GM12878 (cell line): Measurements from ENCODE around the gene UTS2. TPM values are rescaled to one million over a fixed set of nuclear protein-coding genes. Genes with fewer than 3 reads are reported as not detected.

Source experiments
- ATAC-seq: fragments of 200-7000 bp; cut with Tn5 transposase; 3 replicates; pipeline ENCODE4 v1.9.1; 2020; ENCODE audit warnings: mild to moderate bottlenecking, moderate library complexity
- BruUV-seq: library from RNA; stranded (reverse); fragments of 400-500 nt; replicated peaks from 2 replicates; lab custom pipeline; 2021; lab: Mats Ljungman, UMichigan
- CTCF ChIA-PET: fragments of 300-600 bp; sonication (Branson Sonifier 250); formaldehyde crosslinking; extraction: SDS; loops from one replicate; lab custom pipeline; 2021; ENCODE audit warnings: inconsistent platforms; lab: Yijun Ruan, JAX
- POLR2A ChIA-PET: fragments of 350-600 bp; formaldehyde crosslinking; extraction: SDS; loops from one replicate; lab custom pipeline; 2021; ENCODE audit warnings: inconsistent platforms; lab: Charles Lee
- RAD21 ChIA-PET: fragments of 300-600 bp; sonication (Branson Sonifier 250); formaldehyde crosslinking; loops from one replicate; lab custom pipeline; 2023; ENCODE audit warnings: antibody characterized with exemption; ENCODE audit not compliant: unreplicated experiment; lab: Charles Lee
- SMC1A ChIA-PET: fragments of 300-600 bp; sonication (Branson Sonifier 250); formaldehyde crosslinking; loops from one replicate; lab custom pipeline; 2023; ENCODE audit not compliant: unreplicated experiment, uncharacterized antibody; lab: Charles Lee
- DNase-seq: peaks from one replicate; pipeline ENCODE4 v3.0.0-alpha.2; 2011; ENCODE audit warnings: low read depth, low spot score
- FAIRE-seq: peaks from 3 replicates; lab custom pipeline; 2011; peaks lifted over from hg19 to GRCh38; lab: Jason Lieb, UNC
- H2AFZ ChIP-seq: 2 replicates; pipeline ENCODE4 v1.6.0; 2011; ENCODE audit warnings: low read depth, low read length, control low read depth; ENCODE audit not compliant: control insufficient read depth
- H3K27ac ChIP-seq: 2 replicates; pipeline ENCODE4 v1.5.1; 2011; ENCODE audit warnings: control low read depth; ENCODE audit not compliant: control insufficient read depth, insufficient read depth
- H3K27me3 ChIP-seq, 2 experiments: replicated peaks in 1 of 2; 2 replicates each; pipeline versions ENCODE4 v1.6.0 to v1.6.1; 2011; ENCODE audit warnings: low read length in 1 of 2; ENCODE audit not compliant: control insufficient read depth in 2 of 2, insufficient read depth in 2 of 2
- H3K36me3 ChIP-seq, 2 experiments: 2 replicates each; pipeline ENCODE4 v1.5.1; 2011; ENCODE audit warnings: low read length in 1 of 2; ENCODE audit not compliant: control insufficient read depth in 2 of 2, insufficient read depth in 2 of 2
- H3K4me1 ChIP-seq: 2 replicates; pipeline ENCODE4 v1.6.1; 2011; ENCODE audit warnings: mild to moderate bottlenecking, low read length, moderate library complexity, mixed read lengths; ENCODE audit not compliant: control insufficient read depth, insufficient read depth
- H3K4me2 ChIP-seq: 2 replicates; pipeline ENCODE4 v1.6.0; 2011; ENCODE audit warnings: control low read depth; ENCODE audit not compliant: control insufficient read depth, insufficient read depth
- H3K4me3 ChIP-seq: fragments of 200-600 bp; sonication (generic); 2 replicates; pipeline ENCODE4 v1.5.1; 2016
- H3K79me2 ChIP-seq: 2 replicates; pipeline ENCODE4 v1.6.0; 2011; ENCODE audit warnings: low read length; ENCODE audit not compliant: control insufficient read depth, insufficient read depth
- H3K9ac ChIP-seq: 2 replicates; pipeline ENCODE4 v1.8.0; 2011; ENCODE audit warnings: low read length, control low read depth, mixed read lengths; ENCODE audit not compliant: control insufficient read depth, insufficient read depth
- H3K9me3 ChIP-seq: replicated peaks from 3 replicates; pipeline ENCODE4 v1.5.1; 2011; ENCODE audit warnings: mild to moderate bottlenecking, low read length; ENCODE audit not compliant: control insufficient read depth, insufficient read depth
- H4K20me1 ChIP-seq: 2 replicates; pipeline ENCODE4 v1.6.0; 2011; ENCODE audit not compliant: control insufficient read depth, insufficient read depth
- CBFB ChIP-seq: IDR thresholded peaks from 2 replicates; pipeline ENCODE4 v1.6.1; 2016; ENCODE audit warnings: antibody characterized with exemption, low read depth
- CHD1 ChIP-seq: IDR thresholded peaks from 2 replicates; pipeline ENCODE4 v1.6.1; 2012; ENCODE audit warnings: low read depth, low read length, improper control_type of control experiment
- CREB1 ChIP-seq: IDR thresholded peaks from 2 replicates; pipeline ENCODE4 v1.6.1; 2012; ENCODE audit warnings: low read depth, mild to moderate bottlenecking, inconsistent platforms
- ETV6 ChIP-seq, 2 experiments: fragments of 450-650 bp in 1 of 2; IDR thresholded peaks in 1 of 2; conservative IDR thresholded peaks in 1 of 2; 2 replicates each; pipeline ENCODE4 v1.6.1; 2014; ENCODE audit warnings: antibody characterized with exemption in 1 of 2, borderline replicate concordance in 1 of 2, low read depth in 1 of 2, mild to moderate bottlenecking in 1 of 2, moderate library complexity in 1 of 2
- KLF5 ChIP-seq: fragments of 450-650 bp; IDR thresholded peaks from 2 replicates; pipeline ENCODE4 v1.6.1; 2014; ENCODE audit warnings: mild to moderate bottlenecking; ENCODE audit not compliant: partially characterized antibody
- NR2C1 ChIP-seq: fragments of 450-650 bp; IDR thresholded peaks from 2 replicates; pipeline ENCODE4 v1.6.1; 2017; ENCODE audit warnings: antibody characterized with exemption, mild to moderate bottlenecking, moderate library complexity
- POLR2A ChIP-seq: IDR thresholded peaks from 2 replicates; pipeline ENCODE4 v1.6.1; 2011; ENCODE audit warnings: low read depth, mild to moderate bottlenecking, low read length
- POLR2AphosphoS5 ChIP-seq: IDR thresholded peaks from 2 replicates; pipeline ENCODE4 v1.6.1; 2011; ENCODE audit warnings: mild to moderate bottlenecking, low read length, inconsistent platforms
- RAD21 ChIP-seq: IDR thresholded peaks from 2 replicates; pipeline ENCODE4 v1.6.1; 2011; ENCODE audit warnings: mild to moderate bottlenecking, low read depth, low read length, moderate library complexity; ENCODE audit not compliant: insufficient read depth
- SMC3 ChIP-seq: IDR thresholded peaks from 2 replicates; pipeline ENCODE4 v1.6.1; 2011; ENCODE audit warnings: low read length, improper control_type of control experiment, borderline replicate concordance
- ZNF622 ChIP-seq: fragments of 450-650 bp; IDR thresholded peaks from 2 replicates; pipeline ENCODE4 v1.6.1; 2017; ENCODE audit warnings: mild to moderate bottlenecking, inconsistent platforms
- WGBS: methylation state at CpG from one replicate; pipeline ENCODE4 v1.1.6; 2016; ENCODE audit warnings: low lambda C conversion rate; ENCODE audit not compliant: insufficient replicate concordance, insufficient coverage; ENCODE audit errors: missing lambda C conversion rate; 5-methylcytosine and 5-hydroxymethylcytosine counted together
- in situ Hi-C: fragments of 300-500 bp; cut with MboI; formaldehyde crosslinking; loops from 9 replicates; pipeline ENCODE4 v1.14.3; 2018; ENCODE audit warnings: mixed read lengths
- intact Hi-C: fragments of 100-400 bp; cut with micrococcal nuclease; formaldehyde crosslinking; loops from one replicate; pipeline ENCODE4 v1.14.2; 2022; ENCODE audit not compliant: unreplicated experiment
- polyA plus RNA-seq, 11 experiments: library from polyadenylated mRNA; depleted of rRNA in 4 of 11; unstranded in 6 of 11; stranded (reverse) in 5 of 11; fragments of >200 nt; fragmentation: Nextera tagmentation in 4 of 11; fragmentation: Illumina TruSeq in 1 of 11; extraction: Ambion mirVana in 4 of 11; extraction: Trizol in 1 of 11; gene quantifications; 1 replicate in 1 of 11; 2 replicates in 10 of 11; pipeline versions ENCODE4 v1.2.1 to v1.2.3, GENCODE V29; 2011 to 2016; ENCODE audit warnings: inconsistent platforms in 2 of 11, missing spikeins in 2 of 11, low read depth in 1 of 11
- total RNA-seq, 4 experiments: library from RNA; depleted of rRNA in 3 of 4; stranded (reverse); fragments of >200 nt in 3 of 4; fragmentation: Illumina TruSeq in 1 of 4; extraction: Trizol in 1 of 4; gene quantifications; 2 replicates each; pipeline versions ENCODE4 v1.2.1 to v1.2.3, GENCODE V29; 2013 to 2021
- TF ChIP-seq, protein P1 (sequence below): fragments of 450-650 bp; IDR thresholded peaks from 2 replicates; pipeline ENCODE4 v1.6.1; 2017; ENCODE audit warnings: mild to moderate bottlenecking
- TF ChIP-seq, protein P2 (sequence below): IDR thresholded peaks from 2 replicates; pipeline ENCODE4 v1.6.1; 2011; ENCODE audit warnings: low read depth, mild to moderate bottlenecking, low read length, moderate library complexity, borderline replicate concordance; ENCODE audit errors: extremely low read depth
- TF ChIP-seq, protein P3 (sequence below), 3 experiments: IDR thresholded peaks in 2 of 3; conservative IDR thresholded peaks in 1 of 3; 2 replicates each; pipeline ENCODE4 v1.5.1; 2011; ENCODE audit warnings: low read depth in 3 of 3, low read length in 3 of 3, mild to moderate bottlenecking in 3 of 3, control low read depth in 2 of 3, moderate library complexity in 2 of 3, inconsistent platforms in 1 of 3, mixed read lengths in 1 of 3; ENCODE audit not compliant: control insufficient read depth in 2 of 3, insufficient read depth in 1 of 3; ENCODE audit errors: extremely low read depth in 1 of 3
- TF ChIP-seq, protein P4 (sequence below): IDR thresholded peaks from 2 replicates; pipeline ENCODE4 v1.6.1; 2012; ENCODE audit warnings: low read depth, low read length, improper control_type of control experiment

Gene UTS2
- total and polyA plus RNA-seq, 10 of the 15 experiments (the other 5 are each of a cell fraction or from before 2014, with no cell fraction given): not detected

DNA sequence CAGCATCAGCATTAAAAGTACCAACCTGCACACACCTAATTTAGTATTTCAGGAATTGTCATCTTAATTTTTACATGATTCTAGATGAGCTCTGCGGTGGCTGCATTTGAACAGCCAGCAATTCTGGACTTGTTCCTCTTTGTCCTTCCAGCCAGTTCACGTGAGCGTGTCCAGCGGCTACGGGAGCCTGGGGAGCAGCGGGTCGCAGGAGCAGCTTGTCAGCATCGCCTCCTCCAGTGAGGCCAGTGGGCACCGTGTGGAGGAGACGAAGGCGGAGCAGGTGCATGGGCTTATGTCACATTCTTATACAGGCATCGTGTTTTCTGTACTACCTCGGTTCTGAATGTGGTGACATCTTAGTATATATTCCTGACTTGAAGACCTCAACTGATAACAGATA, 43.1 kb downstream of the UTS2 start (continued):
- TF ChIP-seq, protein P1, sequence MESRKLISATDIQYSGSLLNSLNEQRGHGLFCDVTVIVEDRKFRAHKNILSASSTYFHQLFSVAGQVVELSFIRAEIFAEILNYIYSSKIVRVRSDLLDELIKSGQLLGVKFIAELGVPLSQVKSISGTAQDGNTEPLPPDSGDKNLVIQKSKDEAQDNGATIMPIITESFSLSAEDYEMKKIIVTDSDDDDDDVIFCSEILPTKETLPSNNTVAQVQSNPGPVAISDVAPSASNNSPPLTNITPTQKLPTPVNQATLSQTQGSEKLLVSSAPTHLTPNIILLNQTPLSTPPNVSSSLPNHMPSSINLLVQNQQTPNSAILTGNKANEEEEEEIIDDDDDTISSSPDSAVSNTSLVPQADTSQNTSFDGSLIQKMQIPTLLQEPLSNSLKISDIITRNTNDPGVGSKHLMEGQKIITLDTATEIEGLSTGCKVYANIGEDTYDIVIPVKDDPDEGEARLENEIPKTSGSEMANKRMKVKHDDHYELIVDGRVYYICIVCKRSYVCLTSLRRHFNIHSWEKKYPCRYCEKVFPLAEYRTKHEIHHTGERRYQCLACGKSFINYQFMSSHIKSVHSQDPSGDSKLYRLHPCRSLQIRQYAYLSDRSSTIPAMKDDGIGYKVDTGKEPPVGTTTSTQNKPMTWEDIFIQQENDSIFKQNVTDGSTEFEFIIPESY: no peak
- TF ChIP-seq ETV6 (conservative IDR thresholded peaks at IDR 0.05 in 1 of 2, IDR thresholded peaks at IDR 0.05 in 1 of 2; ENCODE audit: borderline replicate concordance in 1 of 2, low read depth in 1 of 2) (no peak), POLR2AphosphoS5 (no peak), CHD1 (no peak)

DNA sequence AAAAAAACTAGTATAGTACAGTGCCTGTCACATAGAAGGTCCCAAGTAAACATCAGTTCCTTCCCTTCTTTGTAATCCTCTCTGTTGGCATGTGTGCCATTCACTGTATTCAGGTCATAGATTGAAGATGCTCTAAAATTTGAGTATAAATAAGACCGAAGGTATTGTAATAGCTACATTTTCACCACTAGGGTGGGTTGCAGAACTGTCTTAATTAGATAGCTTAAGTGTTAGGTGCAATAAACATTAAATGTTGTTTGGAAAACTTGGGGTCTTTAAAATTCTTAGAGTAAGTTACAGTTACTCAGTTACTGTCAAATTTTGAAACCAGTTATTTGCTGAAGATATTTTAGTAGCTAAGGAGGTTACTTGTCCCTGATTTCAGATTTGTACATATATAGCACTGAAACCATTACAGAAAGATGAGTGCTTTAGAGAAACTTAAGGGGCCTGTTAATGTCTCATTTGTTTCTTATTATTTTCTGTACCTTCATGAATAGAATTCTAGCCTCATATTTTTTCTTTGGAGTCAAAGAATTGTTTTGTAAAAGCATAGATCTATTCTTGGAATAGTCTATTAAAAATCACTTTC, 44.5 kb downstream of the UTS2 start:
- ChIA-PET SMC1A (interaction anchor here (0.8 to 2.1 kb wide), 5 partner anchors 91 to 206 kb away, joined by 3 to 9 read pairs (median 3); no protein-coding TSS in a partner anchor), POLR2A (no interaction called here)
- no peak overlapping the region for H3K27ac ChIP-seq
- in situ Hi-C loops: no loop called here
- H3K36me3 ChIP-seq: no peaks in the 10 kb centered on the region
- no peaks in the 10 kb centered on the region for H3K27me3 ChIP-seq
- H3K4me1 ChIP-seq: no peaks in the 10 kb centered on the region
- no peak overlapping the region for H3K4me3 ChIP-seq
- no peak overlapping the region for H3K9ac ChIP-seq
- 4% methylated on average over 1 of the region's 1 CpG for WGBS
- no TSS peak for BruUV-seq
- TF ChIP-seq RAD21 (peak; percentile 55), KLF5 (no peak), SMC3 (peak; percentile 49; the same call in 1 of the 2 replicates), NR2C1 (no peak), POLR2A (no peak), ZNF622 (no peak), CBFB (no peak), CREB1 (no peak)
- TF ChIP-seq, protein P2, sequence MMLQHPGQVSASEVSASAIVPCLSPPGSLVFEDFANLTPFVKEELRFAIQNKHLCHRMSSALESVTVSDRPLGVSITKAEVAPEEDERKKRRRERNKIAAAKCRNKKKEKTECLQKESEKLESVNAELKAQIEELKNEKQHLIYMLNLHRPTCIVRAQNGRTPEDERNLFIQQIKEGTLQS: no peak
- TF ChIP-seq, protein P3, sequence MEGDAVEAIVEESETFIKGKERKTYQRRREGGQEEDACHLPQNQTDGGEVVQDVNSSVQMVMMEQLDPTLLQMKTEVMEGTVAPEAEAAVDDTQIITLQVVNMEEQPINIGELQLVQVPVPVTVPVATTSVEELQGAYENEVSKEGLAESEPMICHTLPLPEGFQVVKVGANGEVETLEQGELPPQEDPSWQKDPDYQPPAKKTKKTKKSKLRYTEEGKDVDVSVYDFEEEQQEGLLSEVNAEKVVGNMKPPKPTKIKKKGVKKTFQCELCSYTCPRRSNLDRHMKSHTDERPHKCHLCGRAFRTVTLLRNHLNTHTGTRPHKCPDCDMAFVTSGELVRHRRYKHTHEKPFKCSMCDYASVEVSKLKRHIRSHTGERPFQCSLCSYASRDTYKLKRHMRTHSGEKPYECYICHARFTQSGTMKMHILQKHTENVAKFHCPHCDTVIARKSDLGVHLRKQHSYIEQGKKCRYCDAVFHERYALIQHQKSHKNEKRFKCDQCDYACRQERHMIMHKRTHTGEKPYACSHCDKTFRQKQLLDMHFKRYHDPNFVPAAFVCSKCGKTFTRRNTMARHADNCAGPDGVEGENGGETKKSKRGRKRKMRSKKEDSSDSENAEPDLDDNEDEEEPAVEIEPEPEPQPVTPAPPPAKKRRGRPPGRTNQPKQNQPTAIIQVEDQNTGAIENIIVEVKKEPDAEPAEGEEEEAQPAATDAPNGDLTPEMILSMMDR (IDR thresholded peaks at IDR 0.05 in 2 of 3, conservative IDR thresholded peaks at IDR 0.05 in 1 of 3; ENCODE audit: control insufficient read depth in 2 of 3, extremely low read depth in 1 of 3, insufficient read depth in 1 of 3, low read depth in 3 of 3, low read length in 3 of 3): peak; percentile 42 to 57 (median 48); a peak in 5 of 6 replicates
- TF ChIP-seq, protein P4, sequence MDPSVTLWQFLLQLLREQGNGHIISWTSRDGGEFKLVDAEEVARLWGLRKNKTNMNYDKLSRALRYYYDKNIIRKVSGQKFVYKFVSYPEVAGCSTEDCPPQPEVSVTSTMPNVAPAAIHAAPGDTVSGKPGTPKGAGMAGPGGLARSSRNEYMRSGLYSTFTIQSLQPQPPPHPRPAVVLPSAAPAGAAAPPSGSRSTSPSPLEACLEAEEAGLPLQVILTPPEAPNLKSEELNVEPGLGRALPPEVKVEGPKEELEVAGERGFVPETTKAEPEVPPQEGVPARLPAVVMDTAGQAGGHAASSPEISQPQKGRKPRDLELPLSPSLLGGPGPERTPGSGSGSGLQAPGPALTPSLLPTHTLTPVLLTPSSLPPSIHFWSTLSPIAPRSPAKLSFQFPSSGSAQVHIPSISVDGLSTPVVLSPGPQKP: no peak
- TF ChIP-seq, all 136 proteins: peak for 3
- DNase-seq: no peak
- peak; percentile 73 for ATAC-seq
- ChIA-PET CTCF (interaction anchor here (0.6 to 1.7 kb wide), 11 partner anchors 10 to 206 kb away, joined by 3 to 24 read pairs (median 3); no protein-coding TSS in a partner anchor), RAD21 (interaction anchor here (0.9 to 1.1 kb wide), 7 partner anchors 13 to 210 kb away, joined by 3 to 10 read pairs (median 3); no protein-coding TSS in a partner anchor)
- intact Hi-C loops: loop anchor here (5.0 kb wide), 1 partner anchor 94 kb away; no protein-coding TSS in a partner anchor
- H3K9me3 ChIP-seq: peaks cover 2% of the 10 kb centered on the region; the same call in 2 of the 3 replicates
- H3K79me2 ChIP-seq: no peaks in the 10 kb centered on the region
- no peak overlapping the region for H2AFZ ChIP-seq
- no peak for FAIRE-seq
- no peak overlapping the region for H3K4me2 ChIP-seq
- H4K20me1 ChIP-seq: no peaks in the 10 kb centered on the region
